GM19023 (cell line): ENCODE results near the gene SULT2B1.
"Not testable (repeated sequence)": the region's sequence is repeated elsewhere in the genome, so short reads cannot be mapped to it uniquely, and the experiment has no call there.

Experiments
- ATAC-seq: cut with Tn5 transposase; IDR thresholded peaks from one replicate; pipeline ENCODE4 v1.9.1; 2021; ENCODE audit warnings: mild to moderate bottlenecking, moderate library complexity; ENCODE audit not compliant: unreplicated experiment

Gene SULT2B1

DNA sequence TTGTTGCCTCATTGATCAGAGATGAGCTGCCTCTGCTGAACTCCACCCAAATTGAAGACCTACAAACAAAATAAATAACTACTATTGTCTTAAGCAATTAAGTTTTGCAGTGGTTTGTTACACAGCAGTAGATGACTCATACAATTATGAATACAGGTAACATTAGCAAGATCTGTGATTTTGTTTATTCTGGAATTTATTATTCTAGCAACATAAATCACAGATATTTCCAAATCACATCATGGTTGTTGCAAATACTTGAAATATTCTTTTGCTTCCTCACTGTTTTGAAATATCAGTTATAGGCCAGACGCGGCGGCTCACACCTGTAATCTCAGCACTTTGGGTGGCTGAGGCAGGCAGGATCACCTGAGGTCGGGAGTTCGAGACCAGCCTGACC lies 27.2 kb upstream of the SULT2B1 start:
- no peak for ATAC-seq

DNA sequence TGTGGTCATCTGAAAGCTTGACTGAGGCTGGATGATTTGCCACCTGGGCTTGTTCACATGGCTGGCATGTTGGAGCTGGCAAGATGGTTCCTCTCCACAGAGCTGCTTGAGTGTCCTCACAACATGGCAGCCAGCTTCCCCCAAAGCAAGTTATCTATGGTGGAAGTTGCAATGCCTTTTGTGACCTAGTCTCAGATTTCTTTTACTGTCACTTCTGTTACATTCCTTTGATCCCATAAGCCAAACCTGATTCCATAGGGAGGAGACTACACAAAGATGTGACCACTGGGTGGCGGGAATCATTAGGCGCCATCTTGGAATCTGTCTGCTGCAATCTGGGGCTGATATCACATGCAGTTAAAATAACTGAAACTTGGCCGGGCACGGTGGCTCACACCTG lies 22.8 kb upstream of the SULT2B1 start:
- ATAC-seq: no peak

DNA sequence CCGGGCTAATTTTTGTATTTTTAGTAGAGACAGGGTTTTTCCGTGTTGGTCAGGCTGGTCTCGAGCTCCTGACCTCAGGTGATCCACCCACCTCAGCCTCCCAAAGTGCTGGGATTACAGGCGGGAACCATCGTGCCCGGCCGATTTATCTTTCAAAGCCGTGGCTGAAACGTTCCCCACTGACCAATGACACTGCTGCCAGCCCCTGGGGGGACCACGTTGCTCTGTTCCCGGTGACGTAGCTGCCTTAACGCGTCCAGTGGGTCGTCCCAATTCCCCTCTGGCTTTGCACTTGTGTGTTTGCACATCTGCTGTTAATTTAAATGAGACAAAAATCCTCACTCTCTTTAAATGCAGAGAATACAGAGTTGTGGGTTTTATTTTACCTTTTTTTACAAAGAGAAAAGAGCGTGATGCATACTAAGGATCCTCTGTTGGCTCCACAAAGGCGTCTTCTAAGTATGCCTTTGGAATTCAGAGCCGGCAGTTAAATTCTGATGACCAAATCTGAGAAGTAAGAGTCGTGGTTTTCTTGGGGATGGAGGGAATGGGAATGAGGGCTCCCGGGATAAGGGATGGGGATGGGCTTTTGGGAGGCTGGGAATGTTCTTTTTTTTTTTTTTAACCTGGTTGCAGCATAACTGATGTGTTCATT lies 21.8 kb upstream of the SULT2B1 start:
- ATAC-seq: no peak

DNA sequence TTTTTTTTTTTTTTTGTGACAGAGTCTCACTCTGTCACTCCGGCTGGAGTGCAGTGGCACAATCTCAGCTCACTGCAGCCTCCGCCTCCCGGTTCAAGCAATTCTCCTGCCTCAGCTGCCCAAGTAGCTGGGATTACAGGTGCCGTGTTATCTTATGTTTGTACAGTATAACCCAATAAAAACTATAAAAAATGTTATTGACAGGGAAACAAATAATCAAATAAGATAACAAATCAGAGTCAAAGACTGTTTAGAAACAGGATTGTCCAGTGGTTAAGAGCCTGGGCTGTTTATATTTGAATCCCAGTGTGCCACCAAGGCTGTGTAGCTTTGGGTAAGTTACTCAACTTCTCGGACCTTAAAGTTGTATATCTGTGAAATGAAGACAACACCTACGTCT lies 21.2 kb upstream of the SULT2B1 start:
- no peak for ATAC-seq

DNA sequence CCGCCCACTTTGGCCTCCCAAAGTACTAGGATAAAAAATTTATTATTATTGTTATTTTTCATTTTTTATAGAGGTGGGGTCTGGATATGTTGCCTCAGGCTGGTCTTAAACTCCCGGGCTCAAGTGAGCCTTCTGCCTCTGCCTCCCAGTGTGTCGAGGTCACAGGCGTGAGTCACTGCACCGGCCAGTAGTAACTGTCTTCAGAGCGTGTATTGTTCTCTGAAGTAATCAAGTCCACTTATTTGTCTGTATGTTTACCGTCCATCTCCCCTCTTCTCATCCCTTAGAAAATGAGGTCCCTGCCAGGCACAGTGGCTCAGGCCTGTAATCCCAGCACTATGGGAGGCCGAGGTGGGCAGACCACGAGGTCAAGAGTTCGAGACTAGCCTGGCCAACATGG lies 18.2 kb upstream of the SULT2B1 start:
- no peak for ATAC-seq

DNA sequence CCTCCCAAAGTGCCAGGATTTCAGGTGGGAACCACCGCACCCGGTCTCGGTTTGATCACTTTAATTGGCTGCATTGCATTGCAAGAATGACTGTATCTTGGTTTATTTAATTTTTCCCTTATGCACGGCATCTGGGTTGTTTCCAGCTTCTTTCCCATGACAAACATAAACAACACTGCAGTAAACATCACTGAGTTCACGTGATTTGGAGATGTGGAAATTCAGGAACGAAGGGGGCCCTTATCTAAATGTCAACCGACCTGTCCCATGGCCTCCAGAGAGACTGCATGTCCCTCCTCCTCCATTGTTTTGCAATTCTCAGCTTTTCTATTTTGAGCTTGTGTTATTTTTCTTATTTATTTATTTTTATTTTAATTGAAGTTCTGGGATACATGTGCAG lies 14.4 kb upstream of the SULT2B1 start:
- ATAC-seq: no peak

DNA sequence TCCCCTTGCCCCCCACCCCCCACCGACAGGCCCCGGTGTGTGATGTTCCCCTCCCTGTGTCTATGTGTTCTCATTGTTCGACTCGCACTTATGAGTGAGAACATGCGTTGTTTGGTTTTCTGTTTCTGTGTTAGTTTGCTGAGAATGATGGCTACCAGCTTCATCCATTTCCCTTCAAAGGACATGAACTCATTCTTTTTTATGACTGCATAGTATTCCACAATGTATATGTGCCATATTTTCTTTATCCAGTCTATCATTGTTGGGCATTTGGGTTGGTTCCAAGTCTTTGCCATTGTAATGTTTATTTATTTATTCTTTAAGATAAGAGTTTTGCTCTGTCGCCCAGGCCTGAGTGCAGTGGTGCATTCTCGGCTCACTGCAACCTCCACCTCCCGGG lies 13.9 kb upstream of the SULT2B1 start:
- not testable (repeated sequence) for ATAC-seq

DNA sequence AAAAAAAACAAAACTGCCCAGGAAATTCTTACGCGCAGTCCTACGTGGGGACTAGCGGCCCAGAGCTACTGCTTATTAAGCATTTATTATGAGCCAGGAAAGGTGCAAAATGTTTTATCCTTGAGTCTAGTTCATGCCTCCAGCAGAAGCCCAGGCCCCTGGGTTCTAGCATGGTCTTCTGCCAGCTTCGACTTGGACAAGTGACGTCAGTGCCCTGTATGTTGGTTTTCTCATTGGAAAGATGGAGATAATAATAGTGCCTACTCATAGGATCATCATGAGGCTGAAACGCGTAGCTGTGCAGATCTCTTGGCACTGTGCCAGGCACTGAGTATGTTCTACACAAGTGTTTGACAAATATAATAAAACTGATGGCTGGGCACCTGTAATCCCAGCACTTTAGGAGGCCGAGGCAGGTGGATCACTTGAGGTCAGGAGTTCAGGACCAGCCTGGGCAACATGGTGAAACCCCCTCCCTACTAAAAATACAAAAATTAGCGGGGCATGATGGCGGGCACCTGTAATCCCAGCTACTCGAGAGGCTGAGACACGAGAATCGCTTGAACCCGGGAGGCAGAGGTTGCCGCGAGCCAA lies 12.4 kb upstream of the SULT2B1 start:
- ATAC-seq: no peak

DNA sequence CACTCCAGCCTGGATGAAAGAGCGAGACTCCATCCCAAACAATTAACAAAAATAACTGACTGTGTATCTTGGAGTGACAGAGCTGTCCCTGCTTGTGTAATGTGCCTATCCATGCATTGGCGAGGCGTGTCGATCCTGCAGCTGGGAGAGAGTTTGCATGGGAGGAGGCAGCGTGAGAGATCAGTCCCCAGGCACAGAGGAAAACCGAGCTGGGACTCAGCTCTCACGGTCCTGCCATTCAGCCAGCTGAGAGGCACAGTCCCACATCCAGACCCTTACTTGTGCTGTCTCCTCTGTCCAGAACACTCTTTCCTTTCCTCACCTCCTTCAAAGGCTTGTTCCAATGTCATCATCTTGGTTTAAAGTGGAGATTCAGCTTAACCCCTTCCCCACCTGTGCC lies 11.9 kb upstream of the SULT2B1 start:
- no peak for ATAC-seq

DNA sequence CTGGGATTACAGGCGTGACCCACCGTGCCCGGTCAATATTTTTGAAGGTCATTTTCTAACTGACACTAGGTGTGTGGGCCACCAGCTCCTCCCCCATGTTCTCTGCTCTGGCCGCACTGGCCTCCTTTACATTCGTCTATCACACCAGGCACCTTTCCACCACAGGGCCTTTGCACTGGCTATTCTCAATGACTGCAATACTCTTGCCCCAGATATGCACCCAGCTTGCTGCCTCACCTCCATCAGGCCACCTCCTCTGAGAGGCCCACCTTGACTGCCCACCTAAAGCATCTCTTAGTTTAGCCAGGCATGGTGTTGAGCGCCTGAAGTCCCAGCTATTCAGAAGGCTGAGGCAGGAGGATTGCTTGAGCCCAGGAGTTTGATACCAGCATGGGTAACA lies 10.2 kb upstream of the SULT2B1 start:
- ATAC-seq: no peak

DNA sequence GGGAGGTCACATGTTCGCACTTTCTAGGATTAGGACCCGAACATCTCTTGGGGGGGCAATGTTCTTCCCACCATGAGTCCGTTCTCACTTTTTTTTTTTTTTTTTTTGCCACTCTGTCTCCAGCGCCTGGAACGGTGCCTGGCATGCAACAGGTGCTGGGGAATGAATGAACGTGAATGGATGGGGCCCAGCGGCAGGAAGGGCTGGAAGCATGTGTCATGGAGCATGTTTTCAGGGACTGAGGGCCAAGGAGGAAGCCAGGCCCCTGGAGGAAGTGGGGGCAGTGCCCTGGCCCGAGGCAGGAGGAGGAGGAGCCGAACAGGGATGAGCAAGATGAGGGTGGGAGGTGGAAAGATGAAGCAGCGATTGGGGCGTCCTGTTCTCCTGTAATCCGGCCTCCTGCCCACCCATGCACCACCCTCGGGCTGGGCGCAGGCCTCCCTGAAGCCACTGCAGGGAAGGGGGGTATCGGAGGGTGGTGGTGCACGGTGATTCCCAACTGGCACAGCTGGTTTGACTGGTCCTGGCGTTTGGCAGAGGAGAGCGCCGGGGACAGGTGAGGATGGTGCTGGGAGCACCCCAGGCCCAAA lies 8.8 kb upstream of the SULT2B1 start:
- ATAC-seq: no peak

DNA sequence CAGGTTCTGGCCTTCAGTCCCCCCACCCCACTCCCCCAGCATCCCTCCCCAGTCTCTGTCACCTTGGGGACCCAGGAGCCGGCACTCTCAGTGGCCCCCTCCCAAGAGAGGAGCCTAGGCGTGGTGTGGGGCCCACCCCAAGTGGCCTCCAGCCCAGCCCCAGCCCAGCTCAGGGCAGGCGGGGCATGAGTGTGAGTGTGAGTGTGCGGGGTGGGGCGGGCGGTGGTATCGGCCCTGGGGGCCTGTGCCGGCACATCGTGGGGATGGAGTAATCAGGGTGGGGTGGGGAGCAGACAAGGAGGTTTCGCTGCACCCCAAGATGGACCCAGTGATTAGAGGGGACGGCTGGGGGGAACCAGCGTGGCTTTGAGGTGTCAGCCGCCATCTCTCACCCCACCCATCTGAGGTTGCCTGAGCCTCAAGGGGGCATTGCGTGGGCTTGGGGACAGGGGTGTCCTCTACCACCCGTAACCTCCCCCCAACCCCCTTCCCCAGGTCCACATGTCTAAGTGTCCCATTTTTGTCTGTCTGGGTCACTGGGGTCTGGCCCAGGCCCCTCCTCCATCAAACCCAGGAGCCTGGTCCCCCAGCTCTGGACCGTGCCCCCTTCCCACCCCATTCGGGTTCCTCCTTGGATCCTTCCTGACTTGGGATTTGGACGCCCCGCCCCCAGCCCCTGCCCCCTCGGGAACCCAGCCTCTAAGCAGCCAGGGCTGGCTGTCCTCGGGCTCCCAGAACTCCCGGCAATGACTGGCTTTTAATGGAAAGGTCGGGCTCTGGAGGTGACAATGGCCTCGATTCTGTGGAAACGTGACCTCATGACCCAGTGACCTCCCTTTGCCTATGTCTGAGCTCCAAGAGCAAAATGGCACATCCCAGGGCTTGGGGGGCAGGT lies 6.9 kb upstream of the SULT2B1 start:
- ATAC-seq: no peak

DNA sequence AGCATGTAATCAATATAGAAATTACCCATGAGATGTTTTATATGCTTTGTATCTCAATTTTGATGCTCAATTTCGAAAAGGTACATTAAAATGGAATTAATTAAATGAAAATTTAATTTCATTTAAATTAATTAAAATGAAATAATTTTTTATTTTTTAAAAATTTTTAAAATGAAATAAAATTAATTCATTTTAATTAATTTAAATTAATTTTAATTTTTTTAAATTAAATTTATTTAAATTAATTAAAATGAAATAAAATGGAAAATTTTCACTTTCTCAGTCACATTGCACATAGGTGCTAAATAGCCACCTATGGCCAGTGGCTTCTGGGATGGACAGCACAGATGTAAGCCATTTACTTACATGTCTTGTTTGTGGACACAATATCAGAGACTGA lies 4.2 kb upstream of the SULT2B1 start:
- ATAC-seq: no peak

DNA sequence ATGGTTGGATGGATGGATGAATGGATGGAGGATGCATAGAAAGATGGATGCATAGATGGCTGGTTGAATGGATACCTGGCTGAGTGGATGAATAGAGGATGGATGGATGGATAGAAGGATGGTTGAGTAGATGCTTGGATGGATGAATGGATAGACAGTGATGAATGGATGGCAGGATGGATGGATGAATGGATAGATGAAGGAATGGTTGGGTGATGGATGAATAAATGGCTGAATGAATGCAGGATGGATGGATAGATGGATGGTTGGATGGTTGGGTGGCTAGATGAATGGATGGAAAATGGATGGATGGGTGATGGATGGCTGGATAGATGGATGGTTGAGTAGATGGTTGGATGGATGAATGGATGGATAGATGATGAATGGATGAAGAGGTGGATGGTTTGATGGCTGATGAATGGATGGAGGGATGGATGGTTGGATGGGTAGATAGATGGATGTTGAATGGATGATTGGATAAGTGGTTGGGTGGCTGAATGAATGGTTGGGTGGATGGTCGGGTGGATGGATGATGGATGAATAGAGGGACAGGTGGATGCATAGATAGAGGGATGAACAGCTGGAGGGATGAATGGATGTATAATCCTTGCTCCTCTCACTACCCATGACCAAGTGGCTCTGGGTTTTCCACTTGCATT lies 3.6 kb upstream of the SULT2B1 start:
- no peak for ATAC-seq

DNA sequence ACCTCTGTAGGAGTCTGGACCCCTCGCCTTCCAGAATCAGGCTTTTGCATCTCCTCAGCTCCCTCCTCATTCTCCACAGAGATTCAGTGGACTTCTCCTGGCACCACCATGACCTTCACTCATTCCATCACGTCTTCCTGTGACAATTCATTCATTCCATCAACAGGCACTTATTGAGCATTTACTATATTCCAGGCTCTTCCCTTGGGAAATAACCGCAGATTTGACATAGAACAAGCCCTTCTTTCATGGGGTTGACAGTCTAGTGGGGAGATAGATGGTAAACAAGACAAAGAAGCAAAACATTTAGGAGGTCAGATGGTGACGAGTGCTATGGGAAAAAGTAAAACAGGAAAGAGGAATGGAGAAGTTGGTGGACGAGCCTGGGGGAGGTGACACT lies 2.6 kb upstream of the SULT2B1 start:
- ATAC-seq: no peak

DNA sequence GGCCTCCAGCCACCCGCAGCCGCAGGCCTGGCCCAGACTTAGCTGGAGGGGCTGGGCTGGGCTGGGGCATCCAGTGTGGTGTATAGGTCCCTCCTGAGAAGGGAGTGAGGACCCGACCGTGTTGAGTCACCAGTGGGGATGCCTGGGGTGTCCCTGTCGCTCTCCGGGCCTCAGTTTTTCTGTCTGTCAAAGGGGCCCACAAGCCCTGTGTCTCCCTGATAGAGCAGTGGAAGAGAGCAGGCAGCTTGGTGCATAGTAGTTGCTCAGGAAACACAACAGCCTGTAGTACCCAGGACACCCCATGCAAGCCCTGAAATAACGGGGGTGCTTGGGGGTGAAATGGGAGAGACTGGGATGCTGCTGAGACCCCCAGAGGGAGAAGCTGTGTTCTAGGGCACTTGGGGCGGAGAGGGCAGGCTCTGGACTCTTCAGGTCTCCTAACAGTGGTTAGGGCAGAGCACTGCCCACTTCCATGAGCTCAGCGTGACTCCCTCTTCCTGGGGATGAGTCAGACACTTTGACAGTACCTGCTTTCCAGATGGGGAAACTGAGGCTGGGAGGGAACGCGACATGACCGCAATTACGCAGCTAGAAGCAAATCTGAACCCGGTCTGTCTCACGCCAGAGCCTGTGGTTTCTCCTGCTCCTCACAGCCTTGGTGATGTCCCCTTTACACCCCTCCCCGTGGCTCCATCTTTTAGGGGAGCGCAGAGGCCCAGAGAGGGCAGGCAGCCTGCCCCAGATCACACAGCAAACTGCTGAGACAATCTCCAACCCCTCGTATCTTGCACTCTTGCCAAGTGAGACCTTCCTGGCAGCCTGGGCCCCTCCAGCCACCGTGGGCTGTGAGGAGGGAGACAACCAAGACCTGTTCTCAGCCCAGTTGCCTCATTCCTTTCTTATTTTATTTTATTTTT lies 692 bp downstream of the SULT2B1 start:
- no peak for ATAC-seq

DNA sequence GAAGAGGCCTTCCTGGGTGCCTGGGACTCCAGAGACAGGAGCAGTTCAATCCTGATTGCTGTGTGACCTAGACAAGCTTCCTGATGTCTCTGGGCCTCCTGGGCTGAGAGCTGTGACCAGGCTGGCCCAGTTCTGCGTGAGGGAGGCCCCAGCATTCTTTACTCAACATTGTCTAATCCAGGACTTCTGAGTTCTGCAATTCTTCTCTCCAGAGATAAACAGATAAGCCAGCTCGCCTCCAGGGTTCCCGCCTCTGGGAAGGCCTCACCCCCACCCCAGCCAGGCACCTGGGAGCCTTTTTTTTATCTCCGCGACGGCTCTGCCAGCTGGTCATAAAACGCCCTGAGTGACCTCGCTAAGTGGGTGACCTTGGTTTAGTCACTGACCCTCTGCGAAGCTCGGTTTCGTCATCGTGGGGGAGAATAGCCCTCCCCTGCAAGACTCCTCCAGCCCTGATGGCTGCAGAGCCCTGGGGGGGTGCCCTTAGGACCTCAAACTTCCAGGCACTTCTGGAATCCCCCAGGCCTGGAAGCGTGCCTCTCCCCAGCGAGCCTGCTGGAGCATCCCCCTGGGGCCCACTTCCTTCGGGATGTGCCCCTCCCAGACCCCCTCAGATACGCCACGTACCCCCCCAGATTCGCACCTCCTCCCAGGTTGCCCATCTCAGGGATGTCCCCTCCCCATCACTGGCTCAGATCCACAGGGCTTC lies 1.9 kb downstream of the SULT2B1 start:
- ATAC-seq: no peak

DNA sequence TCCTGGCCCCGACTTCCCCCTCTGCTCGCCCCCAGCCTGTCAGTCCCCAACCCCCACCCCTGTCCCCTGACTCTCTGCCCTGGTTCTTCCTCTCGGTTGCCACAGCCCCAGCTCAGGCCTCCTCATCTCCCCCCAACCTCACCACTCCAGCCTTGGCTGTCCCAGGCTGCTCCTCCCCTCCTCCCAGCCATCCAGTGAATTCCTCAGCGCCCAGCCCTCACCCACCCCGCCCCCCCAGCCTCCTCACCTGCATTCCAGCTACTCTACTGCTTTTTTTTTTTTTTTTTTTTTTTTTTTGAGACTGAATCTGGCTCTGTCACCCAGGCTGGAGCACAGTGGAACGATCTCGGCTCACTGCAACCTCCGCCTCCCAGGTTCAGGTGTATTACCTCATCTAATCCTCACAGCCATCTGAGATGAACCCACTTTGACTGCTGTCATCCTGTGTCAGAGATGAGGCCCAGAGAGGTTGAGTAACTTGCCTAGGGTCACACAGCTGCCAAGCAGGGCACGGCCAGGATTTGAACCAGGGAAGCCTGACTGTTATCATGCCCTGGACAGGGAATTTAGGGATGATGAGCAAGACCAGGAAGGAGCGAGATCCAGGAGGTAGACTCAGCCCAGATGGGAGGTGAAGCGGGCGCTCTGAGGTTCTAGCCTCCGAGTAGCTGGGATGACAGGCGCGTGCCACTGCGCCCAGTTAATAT lies 2.6 kb downstream of the SULT2B1 start:
- no peak for ATAC-seq

DNA sequence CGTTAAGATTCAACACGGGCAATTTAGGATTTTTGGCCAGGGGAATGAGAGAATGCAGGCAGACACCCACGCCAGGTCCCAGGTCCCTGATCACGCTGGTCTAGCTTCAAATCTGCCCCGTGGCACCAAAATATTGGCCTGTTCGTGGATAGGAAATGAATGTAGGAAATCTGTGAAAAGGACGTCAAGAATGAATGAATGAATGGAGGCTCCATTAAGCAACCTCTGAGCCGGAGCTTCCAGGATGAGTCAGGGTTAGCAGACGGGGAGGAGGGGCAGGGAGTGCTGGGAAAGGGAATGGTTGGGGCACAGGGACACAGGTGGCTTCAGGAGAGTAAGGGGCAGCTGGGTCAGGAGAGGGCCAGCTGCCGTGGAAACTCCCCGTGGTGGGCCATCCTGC lies 4.2 kb downstream of the SULT2B1 start:
- no peak for ATAC-seq
